Measurements from ENCODE around the gene FBXW5.

The FBXW5 gene

DNA sequence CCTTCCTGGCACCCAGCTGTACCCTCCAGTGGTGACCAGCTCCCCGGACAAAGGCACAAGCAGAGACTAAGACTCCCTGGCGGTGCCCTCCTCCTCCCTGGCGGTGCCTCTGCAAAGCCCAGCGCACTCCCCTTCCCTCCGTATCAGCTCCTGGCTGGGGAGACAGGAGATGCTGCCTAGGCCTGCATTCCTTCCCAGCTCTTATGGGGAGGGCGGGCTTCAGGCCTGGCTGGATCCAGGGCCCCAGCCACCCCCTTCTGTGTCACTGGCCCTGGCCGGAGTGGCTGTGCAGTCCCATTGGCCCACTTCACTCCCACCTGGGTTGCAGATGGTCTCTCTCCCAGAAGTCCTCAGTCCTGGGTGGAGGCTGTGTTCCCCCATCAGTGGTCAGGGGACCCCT, 13.9 kb upstream of the FBXW5 start:
- Histone ChIP-seq H3K4me3 (ENCODE audit: low read length) (no peak overlapping the region), H3K9me3 (replicated peaks; ENCODE audit: low read length) (no peaks in the 10 kb centered on the region), H3K4me2 (ENCODE audit: low read length) (no peak overlapping the region), H3K36me3 (ENCODE audit: insufficient read depth, low read length) (no peaks in the 10 kb centered on the region), H3K9ac (ENCODE audit: low read depth, low read length) (no peak overlapping the region), H3K27me3 (ENCODE audit: control insufficient read depth, insufficient read depth, low read length) (peaks cover 6% of the 10 kb centered on the region), H3K4me1 (ENCODE audit: control insufficient read depth, insufficient read depth, low read length) (no peaks in the 10 kb centered on the region)

DNA sequence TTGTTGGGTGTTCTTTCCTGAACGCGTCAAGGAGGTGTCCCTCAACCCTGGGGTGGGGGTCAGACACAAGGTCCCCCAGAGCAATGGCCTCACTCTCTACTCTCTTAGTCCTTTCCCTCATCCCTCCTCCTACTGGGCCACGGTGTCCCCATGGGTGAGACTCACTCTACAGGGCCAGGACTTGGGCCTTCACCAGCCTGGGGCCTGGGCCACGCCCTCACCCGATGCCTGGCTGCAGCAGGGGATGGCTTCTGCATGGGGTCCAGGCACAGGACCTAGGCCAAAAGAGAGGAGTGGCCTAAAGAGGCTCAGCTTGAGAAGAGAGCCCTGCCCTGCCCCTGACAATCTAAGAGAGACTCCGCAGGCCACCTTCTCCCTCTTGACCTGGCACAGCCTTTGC, 13.4 kb upstream of the FBXW5 start:
- no peaks in the 10 kb centered on the region for H3K4me1 ChIP-seq (ENCODE audit: control insufficient read depth, insufficient read depth, low read length)
- no peak overlapping the region for H3K4me3 ChIP-seq (ENCODE audit: low read length)
- no peaks in the 10 kb centered on the region for H3K36me3 ChIP-seq (ENCODE audit: insufficient read depth, low read length)
- H3K4me2 ChIP-seq (ENCODE audit: low read length): no peak overlapping the region
- no peaks in the 10 kb centered on the region for H3K9me3 ChIP-seq (replicated peaks; ENCODE audit: low read length)
- peaks cover 7% of the 10 kb centered on the region for H3K27me3 ChIP-seq (ENCODE audit: control insufficient read depth, insufficient read depth, low read length)
- H3K9ac ChIP-seq (ENCODE audit: low read depth, low read length): no peak overlapping the region

DNA sequence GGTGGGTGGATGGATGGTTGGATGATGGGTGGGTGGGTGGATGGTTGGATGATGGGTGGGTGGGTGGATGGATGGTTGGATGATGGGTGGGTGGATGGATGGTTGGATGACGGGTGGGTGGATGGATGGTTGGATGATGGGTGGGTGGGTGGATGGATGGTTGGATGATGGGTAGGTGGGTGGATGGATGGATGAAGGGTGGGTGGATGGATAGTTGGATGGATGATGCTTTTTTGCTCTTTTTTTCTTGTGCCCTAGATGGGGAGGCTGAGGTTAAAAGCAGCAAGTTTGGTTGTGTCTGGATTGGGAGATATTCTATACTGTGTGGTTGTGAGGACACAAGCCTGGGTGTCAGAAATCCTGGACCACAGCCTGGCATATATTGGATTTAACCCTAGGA, 12.9 kb upstream of the FBXW5 start:
- Histone ChIP-seq H3K27me3 (ENCODE audit: control insufficient read depth, insufficient read depth, low read length) (peaks cover 9% of the 10 kb centered on the region), H3K4me1 (ENCODE audit: control insufficient read depth, insufficient read depth, low read length) (no peaks in the 10 kb centered on the region), H3K4me3 (ENCODE audit: low read length) (no peak overlapping the region), H3K36me3 (ENCODE audit: insufficient read depth, low read length) (no peaks in the 10 kb centered on the region), H3K9me3 (replicated peaks; ENCODE audit: low read length) (no peaks in the 10 kb centered on the region), H3K4me2 (ENCODE audit: low read length) (no peak overlapping the region), H3K9ac (ENCODE audit: low read depth, low read length) (no peak overlapping the region)

- Histone ChIP-seq H3K4me2 (ENCODE audit: low read length) (no peak overlapping the region), H3K27me3 (ENCODE audit: control insufficient read depth, insufficient read depth, low read length) (peaks cover 8% of the 10 kb centered on the region), H3K4me1 (ENCODE audit: control insufficient read depth, insufficient read depth, low read length) (no peaks in the 10 kb centered on the region), H3K9ac (ENCODE audit: low read depth, low read length) (no peak overlapping the region), H3K9me3 (replicated peaks; ENCODE audit: low read length) (no peaks in the 10 kb centered on the region), H3K4me3 (ENCODE audit: low read length) (no peak overlapping the region), H3K36me3 (ENCODE audit: insufficient read depth, low read length) (no peaks in the 10 kb centered on the region)
These were observed 12.1 kb upstream of the FBXW5 start for GRCh38 chr9:136956604-136957003.

DNA sequence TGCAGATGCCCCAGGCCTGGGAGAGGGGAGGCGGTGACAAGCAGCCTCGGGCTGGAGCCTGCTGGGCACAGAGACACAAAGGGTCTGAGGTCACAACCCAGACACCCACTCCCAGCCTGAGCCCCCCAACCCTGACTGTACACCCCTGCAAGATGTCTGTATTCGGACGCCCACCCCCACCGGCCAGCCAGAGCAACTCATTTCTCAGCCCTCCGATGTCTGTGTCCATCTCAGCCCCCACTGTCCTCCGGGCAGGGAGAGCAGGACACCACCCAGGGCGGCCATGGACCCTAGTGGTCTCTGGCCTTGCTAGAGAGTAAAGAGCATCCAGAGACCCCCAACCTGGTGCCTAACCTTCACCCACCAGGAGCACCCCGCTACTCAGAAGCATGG, 11.4 kb upstream of the FBXW5 start:
- peaks cover 6% of the 10 kb centered on the region for H3K27me3 ChIP-seq (ENCODE audit: control insufficient read depth, insufficient read depth, low read length)
- H3K4me2 ChIP-seq (ENCODE audit: low read length): no peak overlapping the region
- no peak overlapping the region for H3K4me3 ChIP-seq (ENCODE audit: low read length)

GRCh38 chr9:136955202-136955942, 10.8 kb upstream of the FBXW5 start:
- H3K36me3 ChIP-seq (ENCODE audit: insufficient read depth, low read length): no peaks in the 10 kb centered on the region
- no peak overlapping the region for H3K4me3 ChIP-seq (ENCODE audit: low read length)

More for the DNA sequence above, 11.4 kb upstream of the FBXW5 start:
- no peaks in the 10 kb centered on the region for H3K9me3 ChIP-seq (replicated peaks; ENCODE audit: low read length)
- no peak overlapping the region for H3K9ac ChIP-seq (ENCODE audit: low read depth, low read length)
- H3K36me3 ChIP-seq (ENCODE audit: insufficient read depth, low read length): no peaks in the 10 kb centered on the region
- H3K4me1 ChIP-seq (ENCODE audit: control insufficient read depth, insufficient read depth, low read length): no peaks in the 10 kb centered on the region

DNA sequence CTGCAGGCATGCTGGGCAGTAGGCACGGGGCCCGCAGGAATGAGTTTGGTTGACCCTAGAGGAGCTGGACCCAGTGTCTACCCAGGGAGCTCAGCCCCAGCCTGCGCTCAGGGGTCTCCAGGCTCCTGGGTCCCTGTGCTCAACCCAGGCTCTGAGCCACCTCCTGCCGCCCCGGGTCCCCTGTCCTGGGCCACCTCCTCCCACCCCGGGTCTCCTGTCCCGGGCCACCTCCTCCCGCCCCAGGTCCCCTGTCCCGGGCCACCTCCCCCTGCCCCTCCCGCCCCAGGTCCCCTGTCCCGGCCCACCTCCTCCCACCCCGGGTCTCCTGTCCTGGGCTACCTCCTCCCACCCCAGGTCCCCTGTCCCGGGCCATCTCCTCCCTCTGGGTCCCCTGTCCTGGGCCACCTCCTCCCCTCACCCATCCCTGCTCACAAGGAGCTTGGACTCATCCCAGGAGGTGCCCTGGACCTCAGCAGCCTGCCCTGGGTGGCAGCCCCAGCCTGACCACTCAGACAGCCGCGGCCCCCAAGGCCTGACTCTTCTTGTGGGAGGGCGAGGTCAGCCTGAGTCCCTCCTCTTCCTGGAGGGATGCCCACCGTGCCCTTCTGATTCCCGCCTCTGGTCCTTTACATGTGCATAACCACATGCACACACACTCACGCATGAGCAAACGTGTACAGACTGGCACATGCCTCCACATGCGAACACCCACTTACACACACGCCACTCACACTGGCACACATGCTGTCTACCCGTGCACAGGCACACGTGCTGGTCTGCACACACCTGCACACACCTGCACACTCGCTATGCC, 9.9 kb upstream of the FBXW5 start:
- H3K4me3 ChIP-seq (ENCODE audit: low read length): no peak overlapping the region
- peaks cover 6% of the 10 kb centered on the region for H3K27me3 ChIP-seq (ENCODE audit: control insufficient read depth, insufficient read depth, low read length)
- no peak overlapping the region for H3K4me2 ChIP-seq (ENCODE audit: low read length)
- H3K9me3 ChIP-seq (replicated peaks; ENCODE audit: low read length): no peaks in the 10 kb centered on the region
- H3K4me1 ChIP-seq (ENCODE audit: control insufficient read depth, insufficient read depth, low read length): peaks cover 11% of the 10 kb centered on the region
- no peak overlapping the region for H3K9ac ChIP-seq (ENCODE audit: low read depth, low read length)
- no peaks in the 10 kb centered on the region for H3K36me3 ChIP-seq (ENCODE audit: insufficient read depth, low read length)

More at GRCh38 chr9:136955202-136955942, 10.8 kb upstream of the FBXW5 start:
- no peak overlapping the region for H3K4me2 ChIP-seq (ENCODE audit: low read length)
- peaks cover 6% of the 10 kb centered on the region for H3K27me3 ChIP-seq (ENCODE audit: control insufficient read depth, insufficient read depth, low read length)
- peaks cover 3% of the 10 kb centered on the region for H3K4me1 ChIP-seq (ENCODE audit: control insufficient read depth, insufficient read depth, low read length)
- no peak overlapping the region for H3K9ac ChIP-seq (ENCODE audit: low read depth, low read length)
- H3K9me3 ChIP-seq (replicated peaks; ENCODE audit: low read length): no peaks in the 10 kb centered on the region

GRCh38 chr9:136953771-136954269, 9.3 kb upstream of the FBXW5 start:
- Histone ChIP-seq H3K27me3 (ENCODE audit: control insufficient read depth, insufficient read depth, low read length) (peaks cover 6% of the 10 kb centered on the region), H3K9ac (ENCODE audit: low read depth, low read length) (no peak overlapping the region), H3K9me3 (replicated peaks; ENCODE audit: low read length) (no peaks in the 10 kb centered on the region), H3K4me1 (ENCODE audit: control insufficient read depth, insufficient read depth, low read length) (peaks cover 12% of the 10 kb centered on the region), H3K4me2 (ENCODE audit: low read length) (no peak overlapping the region), H3K4me3 (ENCODE audit: low read length) (no peak overlapping the region), H3K36me3 (ENCODE audit: insufficient read depth, low read length) (no peaks in the 10 kb centered on the region)

DNA sequence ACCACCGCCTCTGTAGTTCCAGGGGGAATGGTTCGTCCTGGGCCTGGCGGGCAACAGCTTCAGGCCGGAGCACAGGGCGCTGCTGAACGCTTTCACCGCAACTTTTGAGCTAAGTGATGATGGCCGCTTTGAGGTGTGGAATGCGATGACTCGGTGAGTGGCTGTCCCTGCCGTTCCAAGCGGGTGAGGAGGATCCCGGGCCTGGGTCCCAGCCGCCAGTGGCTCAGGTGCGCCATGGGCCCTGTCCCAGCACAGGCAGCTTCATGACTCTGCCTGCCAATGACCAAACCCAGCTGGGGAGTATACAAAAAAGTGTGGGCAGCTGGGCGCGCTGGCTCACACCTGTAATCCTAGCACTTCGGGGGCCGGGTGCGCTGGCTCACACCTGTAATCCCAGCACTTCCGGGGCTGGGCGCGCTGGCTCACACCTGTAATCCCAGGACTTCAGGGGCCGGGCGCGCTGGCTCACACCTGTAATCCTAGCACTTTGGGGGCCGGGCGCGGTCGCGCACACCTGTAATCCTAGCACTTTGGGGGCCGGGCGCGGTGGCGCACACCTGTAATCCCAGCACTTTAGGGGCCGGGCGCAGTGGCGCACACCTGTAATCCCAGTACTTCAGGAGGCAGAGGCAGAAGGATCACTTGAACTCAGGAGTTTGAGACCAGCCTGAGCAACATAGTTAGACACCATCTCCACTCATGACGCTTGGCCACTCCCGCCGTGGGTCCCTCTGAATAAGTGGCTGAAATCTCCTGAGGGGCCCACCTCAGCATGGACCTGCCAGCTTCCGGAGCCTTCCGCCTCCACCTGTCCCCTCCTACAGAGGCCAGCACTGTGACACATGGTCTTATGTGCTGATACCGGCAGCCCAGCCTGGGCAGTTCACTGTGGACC, 8.6 kb upstream of the FBXW5 start:
- H3K27me3 ChIP-seq (ENCODE audit: control insufficient read depth, insufficient read depth, low read length): peaks cover 3% of the 10 kb centered on the region
- peaks cover 14% of the 10 kb centered on the region for H3K4me1 ChIP-seq (ENCODE audit: control insufficient read depth, insufficient read depth, low read length)
- no peak overlapping the region for H3K9ac ChIP-seq (ENCODE audit: low read depth, low read length)
- H3K9me3 ChIP-seq (replicated peaks; ENCODE audit: low read length): no peaks in the 10 kb centered on the region
- H3K4me3 ChIP-seq (ENCODE audit: low read length): no peak overlapping the region
- H3K4me2 ChIP-seq (ENCODE audit: low read length): no peak overlapping the region
- H3K36me3 ChIP-seq (ENCODE audit: insufficient read depth, low read length): no peaks in the 10 kb centered on the region

DNA sequence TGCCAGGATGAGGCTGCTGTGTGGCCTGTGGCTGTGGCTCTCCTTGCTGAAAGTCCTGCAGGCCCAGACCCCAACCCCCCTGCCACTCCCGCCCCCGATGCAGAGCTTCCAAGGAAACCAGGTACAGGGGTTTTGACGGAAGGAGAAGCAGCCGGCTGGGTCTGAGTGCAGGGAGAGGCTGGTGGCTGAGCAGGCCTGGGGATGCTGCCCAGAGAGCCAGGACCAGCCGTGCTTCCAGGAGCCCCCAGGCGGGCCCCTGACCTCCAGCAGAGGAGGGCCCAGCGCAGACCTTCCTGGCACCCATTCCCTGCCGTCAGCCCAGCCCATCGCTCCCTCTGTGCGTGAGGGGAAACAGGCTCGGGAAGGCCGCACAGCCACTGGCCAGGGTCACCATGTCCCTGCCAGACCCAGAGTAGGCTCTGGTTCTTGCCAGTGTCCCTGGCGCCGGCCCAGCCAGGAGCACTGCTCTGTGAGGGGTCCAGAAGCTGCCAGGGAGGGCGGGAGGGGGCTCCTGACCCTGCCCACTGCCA, 7.8 kb upstream of the FBXW5 start:
- no peak overlapping the region for H3K4me2 ChIP-seq (ENCODE audit: low read length)
- no peaks in the 10 kb centered on the region for H3K9me3 ChIP-seq (replicated peaks; ENCODE audit: low read length)
- no peak overlapping the region for H3K4me3 ChIP-seq (ENCODE audit: low read length)
- H3K27me3 ChIP-seq (ENCODE audit: control insufficient read depth, insufficient read depth, low read length): peaks cover 3% of the 10 kb centered on the region
- H3K36me3 ChIP-seq (ENCODE audit: insufficient read depth, low read length): no peaks in the 10 kb centered on the region
- no peak overlapping the region for H3K9ac ChIP-seq (ENCODE audit: low read depth, low read length)
- H3K4me1 ChIP-seq (ENCODE audit: control insufficient read depth, insufficient read depth, low read length): peaks cover 21% of the 10 kb centered on the region
